CD4-positive, alpha-beta T cell treated with Interleukin-2 at 100 ng/mL for 4 hours (primary cell): ENCODE measurements around the gene SH3GL1.

Experiments used
- DNase-seq: peaks from one replicate; pipeline ENCODE4 v3.0.0-alpha.2; 2020; ENCODE audit warnings: low spot score

The SH3GL1 gene

DNA sequence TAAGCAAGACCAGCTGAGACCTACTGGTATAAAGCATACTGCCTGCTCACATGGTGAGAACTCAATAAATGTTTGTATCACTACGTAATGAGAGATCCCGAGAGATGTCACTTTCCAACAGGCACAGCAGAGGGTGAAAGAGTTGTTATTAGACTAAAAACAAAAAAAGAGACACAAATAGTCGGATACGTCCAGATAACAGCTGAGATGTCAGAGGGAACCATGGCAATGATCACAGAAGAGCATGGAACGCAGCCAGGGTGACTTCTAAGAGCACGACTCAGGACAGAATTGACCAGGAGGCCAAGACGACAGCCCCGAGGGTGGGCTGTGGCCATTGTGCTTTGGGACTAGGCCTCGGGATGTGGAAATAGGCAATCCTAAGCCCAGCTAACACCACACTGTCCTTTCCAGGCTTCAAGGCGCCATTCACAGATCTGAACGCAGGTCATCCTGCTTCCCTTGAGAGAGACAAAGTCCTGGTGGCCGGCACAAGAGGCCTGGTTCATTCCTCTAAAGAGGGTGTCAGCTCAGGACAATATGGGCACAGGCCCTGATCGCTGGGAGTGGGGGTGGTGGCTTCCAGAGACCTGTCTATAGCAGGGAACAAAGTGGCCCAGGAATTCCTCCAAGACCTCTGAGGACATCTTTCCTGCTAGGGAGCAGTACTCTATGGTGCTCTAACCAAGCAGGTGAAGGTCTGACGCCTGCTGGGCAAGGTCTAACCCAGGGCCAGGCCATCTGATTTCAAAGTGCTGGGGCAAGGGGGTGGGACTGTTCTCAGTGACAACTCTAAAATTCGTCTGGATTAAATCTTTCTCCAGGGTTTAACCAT is 3.2 kb downstream of the SH3GL1 start:
- no peak for DNase-seq

DNA sequence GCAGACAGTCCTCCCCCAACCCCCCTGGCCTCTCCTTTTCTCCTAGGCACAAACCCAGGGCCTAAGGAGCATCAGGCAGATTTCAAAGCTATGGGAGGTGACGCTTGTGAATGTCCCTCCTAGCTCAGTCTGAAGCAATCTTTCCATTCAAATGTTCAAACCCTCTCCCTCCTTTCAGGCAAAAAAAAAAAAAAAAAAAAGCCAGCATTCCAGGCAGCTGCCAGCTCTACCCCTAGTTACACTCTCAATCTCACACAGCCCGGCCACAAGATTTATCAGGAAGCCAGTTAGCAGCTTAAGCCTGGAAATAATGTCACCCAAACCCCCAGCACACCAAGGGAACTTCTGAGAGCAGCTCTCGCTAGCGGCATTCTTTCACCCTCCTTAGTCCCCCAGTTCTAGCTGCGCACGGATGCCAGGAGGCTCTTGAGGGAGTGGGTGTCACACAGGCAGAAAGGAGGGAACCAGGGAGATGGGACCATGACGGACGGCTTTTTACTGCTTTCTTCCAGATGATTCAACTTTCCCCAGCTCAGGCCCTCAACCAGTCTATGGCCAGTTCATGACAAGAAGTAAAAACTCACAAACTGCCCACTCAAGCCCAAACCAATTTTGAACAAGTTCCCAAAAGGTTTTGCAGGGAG is 6.3 kb downstream of the SH3GL1 start:
- no peak for DNase-seq

DNA sequence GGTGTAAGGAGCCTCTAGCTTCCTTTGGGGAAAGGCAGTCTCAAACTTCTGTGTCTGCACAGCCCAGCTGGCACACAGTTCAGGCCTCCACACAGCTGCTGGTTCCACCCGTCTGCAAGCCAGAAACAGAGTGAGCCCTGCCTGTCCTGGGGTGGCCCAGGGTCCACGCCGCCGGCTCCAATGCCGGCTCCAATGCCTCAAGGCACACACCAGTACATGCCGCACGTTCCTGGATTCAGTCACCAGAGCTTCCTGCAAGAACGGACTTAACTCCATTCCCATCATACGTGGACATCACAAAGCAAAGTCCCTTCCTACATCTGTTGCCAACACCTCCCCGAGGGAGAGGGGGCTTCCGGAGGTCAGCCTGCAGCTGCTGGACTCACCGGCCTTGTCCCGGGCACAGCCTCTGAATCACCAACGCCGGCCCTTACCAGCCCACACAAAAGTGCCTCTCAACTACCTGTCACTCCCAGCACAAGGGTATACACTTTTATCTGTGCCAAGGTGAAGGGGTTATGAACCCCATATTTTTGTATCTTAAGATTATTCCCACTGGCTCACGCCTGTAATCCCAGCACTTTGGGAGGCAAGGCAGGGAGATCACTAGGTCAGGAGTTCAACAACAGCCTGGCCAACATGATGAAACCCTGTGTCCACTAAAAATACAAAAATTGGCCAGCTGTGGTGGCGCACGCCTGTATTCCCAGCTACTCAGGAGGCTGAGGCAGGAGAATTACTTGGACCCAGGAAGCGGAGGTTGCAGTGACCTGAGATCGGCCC is 8.5 kb downstream of the SH3GL1 start:
- no peak for DNase-seq

DNA sequence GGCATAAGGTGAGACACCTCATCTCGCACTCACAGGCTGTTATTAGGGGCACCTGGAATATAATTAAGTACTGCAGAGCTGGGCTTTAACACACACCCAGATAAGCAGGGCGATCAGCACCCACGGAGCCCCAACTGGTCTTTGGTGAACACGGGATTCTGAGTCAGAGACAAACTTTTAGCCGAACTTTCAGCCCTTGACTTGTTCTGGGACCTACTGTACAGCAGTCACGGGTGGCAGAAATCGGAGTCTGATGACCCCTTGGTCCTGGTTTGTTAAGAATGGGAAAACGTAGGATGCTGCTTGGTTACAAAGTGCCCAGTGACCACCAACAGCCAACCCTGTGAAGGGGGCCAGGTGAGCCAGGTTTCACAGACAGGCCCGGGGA is 9.0 kb downstream of the SH3GL1 start:
- DNase-seq: no peak

DNA sequence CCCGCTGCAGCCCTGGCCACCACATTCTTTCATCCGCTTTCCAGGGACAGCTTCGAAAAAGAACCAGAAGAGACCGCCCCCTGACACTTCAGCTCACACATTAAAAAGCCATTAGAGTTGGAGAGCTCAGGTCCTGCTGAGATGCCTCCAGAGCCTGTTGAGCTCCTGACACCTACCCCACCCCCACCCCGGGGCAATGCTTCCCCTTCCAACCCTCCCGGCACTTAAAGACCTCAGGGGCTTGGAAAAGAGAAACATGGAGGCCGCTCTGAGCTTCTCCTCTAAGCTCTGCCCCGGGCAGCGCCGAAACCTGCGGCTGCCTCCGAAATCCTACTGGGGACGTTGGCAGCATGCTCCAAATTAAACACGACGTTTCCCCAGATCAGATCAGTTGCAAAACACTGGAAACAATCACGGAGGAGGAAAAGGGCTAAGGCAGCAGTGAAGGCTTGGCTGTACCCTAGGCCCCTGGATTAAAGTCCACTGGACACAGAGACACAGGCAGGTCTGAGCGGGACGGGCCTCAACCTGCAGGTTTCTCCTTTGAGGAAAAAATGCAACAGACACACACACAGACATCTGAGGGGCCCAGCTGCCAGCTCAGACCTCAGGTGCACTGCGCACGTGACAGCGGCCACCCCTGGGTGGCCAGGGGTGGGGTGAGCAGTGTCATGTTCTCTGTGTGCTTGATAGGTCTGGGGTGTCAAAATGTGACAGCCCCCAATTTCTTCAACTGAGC is 9.6 kb downstream of the SH3GL1 start:
- DNase-seq: no peak

DNA sequence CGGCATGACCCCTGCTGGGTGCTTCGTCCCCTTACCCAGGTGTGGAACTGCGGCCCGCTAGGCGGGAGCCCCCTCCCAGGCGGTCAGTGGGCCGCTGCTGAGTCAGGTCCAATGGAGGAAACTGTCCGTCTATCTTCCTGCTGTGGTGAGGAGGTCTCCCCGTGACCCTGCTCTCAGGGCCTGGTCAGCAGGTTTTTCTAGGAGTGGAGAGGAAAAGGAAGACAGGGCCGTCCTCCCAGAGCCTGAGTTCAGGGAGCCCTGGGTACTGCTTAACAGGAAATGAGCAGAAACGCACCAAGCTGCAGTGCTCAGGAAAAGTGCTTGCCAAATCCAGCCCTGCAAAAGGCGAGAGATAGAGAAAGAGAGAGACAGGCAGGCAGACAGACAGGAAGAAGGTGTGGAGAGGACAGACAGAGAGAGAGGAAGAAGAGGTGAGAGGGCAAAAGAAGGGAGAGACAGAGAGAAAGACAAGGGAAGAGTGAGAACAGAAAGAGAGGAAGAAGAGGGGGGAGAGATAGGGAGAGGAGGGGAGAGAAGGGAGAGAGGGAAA is 10.3 kb downstream of the SH3GL1 start:
- no peak for DNase-seq

DNA sequence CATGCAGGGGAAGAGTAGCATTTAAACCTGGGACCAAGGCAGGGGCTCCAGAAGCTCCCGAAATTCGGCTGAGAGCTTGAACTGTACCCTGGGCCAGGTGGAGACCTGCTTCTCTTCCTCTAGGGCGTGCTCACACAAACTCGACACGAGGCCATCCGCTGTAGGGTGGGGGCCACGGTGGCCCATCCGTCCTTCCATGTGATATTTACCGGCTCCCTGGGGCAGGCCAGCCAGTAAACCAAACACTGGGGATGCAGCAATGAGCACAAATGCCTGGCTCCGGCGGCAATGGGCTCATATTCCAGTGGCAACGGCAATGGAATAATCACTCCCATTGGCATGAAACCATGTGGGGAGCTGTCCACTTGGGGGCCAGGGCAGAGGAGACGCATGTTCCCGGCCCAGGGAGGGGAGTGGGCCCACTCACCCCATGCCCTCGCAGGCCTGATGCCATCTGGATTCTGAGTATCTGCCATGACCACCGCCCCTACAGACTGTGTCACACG is 10.8 kb downstream of the SH3GL1 start:
- DNase-seq: no peak

DNA sequence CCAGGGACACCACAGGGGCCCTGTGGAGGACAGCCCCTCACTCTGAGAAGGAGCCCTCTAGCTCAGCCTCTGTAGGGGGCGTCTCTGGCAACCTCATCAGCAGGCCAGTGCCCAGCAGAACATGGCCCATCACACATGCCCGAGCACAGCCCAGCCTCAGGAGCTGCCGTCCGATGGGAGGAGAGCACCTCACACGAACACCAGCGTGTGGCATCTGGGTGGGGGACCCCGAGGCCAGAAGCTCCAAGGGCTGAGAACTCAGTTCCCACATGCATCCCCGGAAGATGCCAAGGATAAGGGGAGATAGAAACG is 11.3 kb downstream of the SH3GL1 start:
- DNase-seq: no peak

DNA sequence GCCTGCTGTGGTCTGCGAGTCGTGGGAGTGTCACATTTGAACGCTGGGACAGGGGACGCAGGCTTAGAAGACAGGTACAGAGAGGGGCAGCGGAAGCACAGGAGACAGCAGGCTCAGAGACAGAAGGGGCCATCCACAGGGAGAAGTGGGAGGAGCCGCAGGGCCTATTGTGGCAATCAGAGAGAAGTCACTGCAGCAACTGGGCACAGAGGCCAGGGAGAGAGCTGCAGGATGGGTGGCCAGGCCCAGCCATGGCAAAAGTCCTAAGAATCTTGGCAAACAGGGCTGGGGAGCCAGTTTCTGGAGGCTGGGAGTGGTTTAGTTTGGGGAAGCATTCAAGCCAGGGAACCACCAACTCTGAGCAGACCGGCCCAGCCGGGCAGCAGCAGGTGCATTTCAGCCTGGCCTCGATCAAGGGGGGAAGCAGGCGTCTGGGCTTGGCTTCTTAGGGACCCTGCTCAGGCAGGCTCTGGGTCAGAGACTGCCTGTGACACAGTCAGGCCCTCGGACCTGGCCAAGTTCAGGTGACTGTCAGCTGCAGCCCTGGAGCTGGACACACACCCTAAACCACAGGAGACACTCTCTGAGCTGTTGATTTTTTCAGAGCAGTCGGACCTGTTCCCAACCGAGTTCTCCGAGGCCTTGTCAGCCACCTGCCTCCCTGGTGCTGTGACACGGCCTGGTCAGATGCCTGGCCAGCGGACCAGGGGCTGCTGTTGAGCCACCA is 11.8 kb downstream of the SH3GL1 start:
- DNase-seq: no peak

DNA sequence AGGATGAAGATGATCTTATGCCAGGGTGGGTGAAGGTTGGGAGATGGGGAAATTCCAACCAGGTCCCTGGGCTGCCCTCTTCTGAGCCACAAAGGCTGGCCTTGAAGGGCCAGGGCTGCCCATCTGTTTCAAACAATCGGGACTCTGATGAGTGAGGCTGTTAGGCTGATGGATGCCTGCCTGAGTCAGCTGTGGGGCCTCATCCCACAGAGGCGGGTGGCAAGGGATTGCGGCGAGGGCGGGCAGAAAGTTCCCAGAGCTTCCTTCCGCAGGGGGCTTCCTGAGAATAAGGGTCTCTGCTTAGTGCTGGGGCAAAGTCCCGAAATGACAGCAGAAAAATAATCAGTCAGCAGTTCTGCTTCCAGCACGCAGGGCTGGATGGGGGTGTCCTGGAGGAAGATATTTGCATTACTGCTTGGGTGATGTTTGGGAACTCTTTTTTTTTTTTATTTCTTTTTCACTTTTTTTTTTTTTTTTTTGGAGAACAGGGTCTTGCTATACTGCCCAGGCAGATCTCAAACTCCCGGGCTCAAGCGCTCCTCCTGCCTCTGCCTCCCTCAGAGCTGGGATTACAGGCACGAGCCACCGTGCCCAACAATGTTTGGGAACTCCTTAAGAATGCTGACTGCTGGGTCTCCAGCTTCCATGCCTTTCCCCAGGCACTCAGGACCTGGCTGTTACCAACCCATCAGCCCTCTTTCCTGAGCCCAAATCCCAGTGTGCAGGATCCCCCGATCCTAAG is 14.1 kb downstream of the SH3GL1 start:
- DNase-seq: no peak

DNA sequence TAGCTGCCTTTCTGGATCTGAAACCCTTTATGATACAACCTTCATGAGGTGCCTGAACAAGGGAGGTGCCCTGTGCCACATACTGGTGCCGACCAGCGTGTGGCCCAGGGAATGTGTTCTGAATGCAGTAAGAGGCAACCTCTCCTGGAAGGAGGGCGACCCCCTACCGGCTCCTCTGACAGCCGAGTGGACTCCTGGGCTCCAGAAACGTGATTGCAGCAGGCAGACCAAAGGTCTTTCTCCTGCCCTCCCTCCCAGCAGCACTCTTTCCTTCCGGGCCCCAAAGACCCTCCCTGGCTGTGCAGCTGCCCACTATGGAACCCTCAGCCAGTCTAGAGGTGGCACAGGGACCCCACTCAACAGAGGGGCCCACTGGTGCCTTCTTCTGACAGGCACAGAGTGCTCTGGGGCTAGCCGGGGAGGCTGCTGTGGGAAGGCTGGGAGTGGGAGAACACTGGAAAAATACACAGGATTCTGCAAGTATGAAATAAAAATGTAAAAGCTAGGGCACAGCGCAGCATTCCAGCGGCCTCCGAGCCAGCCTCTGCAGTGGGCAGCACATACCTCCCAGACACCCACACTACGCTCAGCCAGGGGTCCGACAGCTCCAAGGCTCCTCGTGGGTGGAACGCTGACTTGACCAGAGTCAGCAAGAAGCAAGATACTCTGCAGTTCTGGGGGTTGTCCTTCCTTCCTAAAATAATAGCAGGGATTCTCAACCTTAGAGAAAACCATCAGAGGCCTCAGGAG is 14.9 kb downstream of the SH3GL1 start:
- DNase-seq: no peak

DNA sequence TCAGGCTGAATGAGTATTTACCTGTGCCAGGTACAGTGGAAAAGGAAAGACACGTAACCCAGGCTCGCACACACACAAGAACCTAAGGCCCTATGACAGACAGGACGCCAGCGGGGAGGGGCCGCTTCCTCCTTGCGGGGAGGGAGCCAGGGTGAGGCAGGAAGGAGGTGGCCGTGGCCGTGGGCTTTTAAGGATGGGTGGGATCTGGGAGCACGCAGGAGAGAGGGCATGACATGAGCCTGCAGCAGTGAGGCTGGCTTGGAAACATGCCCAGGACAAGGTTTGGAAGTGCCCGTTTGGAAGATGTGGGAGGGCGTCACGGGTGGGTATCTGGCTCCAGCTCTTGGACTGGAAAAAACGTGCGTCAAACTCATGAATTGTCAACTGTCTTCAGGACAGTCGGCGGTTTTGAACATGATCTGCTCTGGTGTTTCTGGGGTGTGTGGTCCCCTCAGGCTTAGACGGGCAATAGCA is 20.1 kb downstream of the SH3GL1 start:
- DNase-seq: peak; percentile 61

DNA sequence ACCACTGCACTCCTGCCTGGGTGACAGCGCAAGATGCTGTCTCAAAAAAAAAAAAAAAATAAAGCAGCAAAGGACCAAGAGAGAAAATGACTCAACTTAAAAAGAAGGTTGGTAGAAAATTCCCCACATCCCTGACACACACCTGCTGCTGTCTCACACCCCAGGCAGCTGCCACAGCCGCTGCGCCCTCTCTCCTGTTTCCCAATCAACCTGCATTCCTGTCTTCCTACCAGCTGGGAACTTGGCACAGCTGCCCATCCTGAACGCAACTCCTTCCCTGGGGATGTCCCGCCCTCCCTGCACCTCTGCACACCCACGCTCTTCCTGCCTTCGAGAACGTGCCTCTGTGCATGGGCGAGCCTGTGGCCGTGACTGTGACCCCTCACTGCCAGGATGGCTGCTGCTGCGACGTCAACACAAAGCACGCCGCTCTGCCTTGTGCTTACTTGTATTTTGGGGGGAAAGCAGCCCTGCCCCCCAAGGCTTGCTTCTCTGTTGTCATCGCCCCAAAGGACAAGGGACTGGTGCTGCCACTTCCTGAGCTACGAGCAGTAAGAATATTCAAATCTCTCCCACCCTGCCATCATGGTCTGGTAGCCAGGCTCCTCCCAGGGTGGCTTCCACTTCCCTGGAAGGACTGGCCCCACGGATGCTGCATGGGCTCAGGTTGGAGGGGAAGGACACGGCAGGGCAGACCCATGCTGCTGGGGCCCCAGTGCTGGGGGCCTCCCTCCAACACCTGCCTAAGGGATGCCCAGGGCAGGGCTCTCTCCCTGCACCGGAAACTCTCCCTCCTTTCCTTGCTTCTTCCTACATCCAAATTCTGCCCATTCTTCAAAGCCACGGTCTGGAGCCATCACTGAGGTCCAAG is 20.7 kb downstream of the SH3GL1 start:
- DNase-seq: peak; percentile 39

DNA sequence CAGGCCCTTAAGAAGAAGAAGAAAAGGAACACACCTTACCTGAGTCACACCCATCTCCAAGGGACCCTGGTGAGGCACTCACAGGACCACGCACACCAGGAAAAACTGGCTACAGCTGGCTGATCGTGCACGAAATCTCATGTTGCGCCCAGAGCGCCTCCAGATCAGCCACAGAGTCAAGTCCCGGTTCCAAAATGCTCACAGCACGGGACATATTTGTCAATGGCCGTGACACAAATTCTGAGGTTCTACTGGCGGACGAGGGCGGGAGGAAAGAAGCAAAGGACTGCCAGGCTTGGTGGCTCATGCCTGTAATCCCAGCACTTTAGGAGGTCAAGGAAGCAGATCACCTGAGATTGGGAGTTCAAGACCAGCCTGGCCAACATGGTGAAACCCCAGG is 21.5 kb downstream of the SH3GL1 start:
- DNase-seq: no peak

DNA sequence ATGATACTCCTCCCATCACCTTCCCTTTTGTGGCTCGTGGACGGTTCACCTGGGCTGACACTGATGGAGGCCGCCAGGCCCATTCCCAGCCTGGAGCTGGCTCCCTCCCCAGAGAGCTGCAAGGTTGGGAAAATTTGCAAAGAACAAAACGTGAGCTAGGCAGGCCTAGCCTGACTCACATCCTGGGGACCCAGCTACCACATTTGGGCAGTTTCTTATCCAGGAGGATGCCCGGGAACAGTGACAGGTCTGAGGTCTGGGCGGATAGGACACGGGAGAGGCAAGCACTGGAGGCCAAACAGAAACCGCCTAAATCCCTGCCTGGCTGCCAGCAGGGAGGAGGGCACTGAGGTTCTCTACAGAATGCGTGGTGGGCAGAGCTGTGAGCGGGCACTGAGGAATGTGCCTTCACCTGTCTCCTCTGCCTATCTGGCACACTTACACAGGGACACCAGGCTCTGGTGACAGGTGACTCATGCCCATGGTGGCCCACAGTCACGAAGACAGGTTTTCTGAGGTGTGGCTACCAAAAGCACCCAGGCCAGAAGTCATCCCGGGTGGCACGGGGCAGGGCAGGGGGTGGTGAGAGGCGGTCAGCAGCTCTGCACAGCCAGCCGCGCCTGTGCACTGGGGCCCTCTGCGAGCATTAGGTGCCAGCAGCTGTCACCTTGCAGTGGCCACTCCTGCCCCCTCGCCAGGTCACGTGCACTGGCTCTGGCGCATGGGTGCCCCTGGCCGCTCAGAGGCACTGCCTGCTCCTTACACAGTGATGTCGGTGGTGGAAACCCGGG is 23.2 kb downstream of the SH3GL1 start:
- no peak for DNase-seq

DNA sequence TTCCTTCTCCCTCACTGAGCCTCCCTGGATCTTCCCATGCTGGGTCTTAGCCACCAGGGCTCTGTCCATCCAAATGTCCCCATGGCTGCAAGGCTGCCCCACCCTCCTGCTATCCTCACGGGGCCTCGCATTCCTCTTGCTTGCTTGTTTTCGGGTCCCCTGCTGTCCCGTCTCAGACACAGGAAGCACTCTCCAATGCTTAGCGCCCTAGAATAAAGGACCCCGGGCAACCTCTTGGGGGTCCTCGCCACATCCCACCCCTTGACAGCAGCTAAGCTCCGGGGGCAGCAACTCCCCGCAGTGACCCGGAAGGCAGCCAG is 23.7 kb downstream of the SH3GL1 start:
- no peak for DNase-seq

DNA sequence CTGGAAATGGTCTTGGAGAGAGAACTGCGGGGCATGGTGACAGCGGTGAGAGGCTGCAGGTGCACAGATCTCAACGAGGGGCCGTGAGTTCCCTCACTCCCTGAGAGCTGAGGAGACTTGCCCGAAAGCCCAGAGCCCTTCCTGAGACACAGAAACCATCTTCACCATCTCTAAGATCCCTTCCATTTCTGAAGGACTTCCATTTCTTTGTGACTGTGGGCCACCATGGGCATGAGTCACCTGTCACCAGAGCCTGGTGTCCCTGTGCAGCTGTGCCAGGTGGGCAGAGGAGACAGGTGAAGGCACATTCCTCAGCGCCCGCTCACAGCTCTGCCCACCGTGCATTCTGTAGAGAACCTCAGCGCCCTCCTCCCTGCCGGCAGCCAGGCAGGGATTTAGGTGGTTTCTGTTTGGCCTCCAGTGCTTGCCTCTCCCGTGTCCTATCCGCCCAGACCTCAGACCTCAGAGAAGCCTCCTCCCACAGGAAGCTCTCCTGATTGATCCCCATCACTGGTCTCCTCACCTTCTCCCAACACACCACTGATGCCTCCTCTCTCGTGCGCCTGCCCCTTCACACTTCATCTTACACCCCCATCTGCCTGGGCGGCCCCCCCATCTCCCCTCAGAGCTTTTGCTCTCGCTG is 24.2 kb downstream of the SH3GL1 start:
- no peak for DNase-seq
